GM12873 (cell line): ENCODE data around the gene PLCL1.

Source experiments
- TF ChIP-seq, protein P1 (sequence below): IDR thresholded peaks from 2 replicates; pipeline ENCODE4 v1.5.1; 2012; ENCODE audit warnings: low read depth, mild to moderate bottlenecking, moderate library complexity, low read length, control low read depth; ENCODE audit not compliant: insufficient read depth; ENCODE audit errors: missing control alignments

Gene PLCL1

DNA sequence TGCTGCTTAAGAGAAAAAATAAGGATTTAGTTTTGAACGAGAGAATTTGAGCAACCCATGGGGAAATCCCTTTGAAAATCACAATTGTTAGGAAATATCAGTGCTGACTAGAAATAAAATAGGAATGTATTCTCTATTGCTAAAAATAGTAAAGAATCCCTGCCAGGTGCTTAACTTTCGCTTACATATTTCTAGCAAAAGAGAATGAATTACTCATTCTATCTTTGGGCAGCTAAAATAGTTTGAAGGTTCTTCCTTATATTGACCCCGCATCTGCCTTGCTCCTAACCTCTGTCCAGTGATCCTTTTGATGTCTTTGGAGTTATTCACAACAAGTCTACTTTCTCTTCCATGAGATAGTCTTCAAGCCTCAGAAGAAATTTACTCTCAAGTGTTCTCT lies 103.8 kb downstream of the PLCL1 start:
- TF ChIP-seq, protein P1, sequence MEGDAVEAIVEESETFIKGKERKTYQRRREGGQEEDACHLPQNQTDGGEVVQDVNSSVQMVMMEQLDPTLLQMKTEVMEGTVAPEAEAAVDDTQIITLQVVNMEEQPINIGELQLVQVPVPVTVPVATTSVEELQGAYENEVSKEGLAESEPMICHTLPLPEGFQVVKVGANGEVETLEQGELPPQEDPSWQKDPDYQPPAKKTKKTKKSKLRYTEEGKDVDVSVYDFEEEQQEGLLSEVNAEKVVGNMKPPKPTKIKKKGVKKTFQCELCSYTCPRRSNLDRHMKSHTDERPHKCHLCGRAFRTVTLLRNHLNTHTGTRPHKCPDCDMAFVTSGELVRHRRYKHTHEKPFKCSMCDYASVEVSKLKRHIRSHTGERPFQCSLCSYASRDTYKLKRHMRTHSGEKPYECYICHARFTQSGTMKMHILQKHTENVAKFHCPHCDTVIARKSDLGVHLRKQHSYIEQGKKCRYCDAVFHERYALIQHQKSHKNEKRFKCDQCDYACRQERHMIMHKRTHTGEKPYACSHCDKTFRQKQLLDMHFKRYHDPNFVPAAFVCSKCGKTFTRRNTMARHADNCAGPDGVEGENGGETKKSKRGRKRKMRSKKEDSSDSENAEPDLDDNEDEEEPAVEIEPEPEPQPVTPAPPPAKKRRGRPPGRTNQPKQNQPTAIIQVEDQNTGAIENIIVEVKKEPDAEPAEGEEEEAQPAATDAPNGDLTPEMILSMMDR = no peak

DNA sequence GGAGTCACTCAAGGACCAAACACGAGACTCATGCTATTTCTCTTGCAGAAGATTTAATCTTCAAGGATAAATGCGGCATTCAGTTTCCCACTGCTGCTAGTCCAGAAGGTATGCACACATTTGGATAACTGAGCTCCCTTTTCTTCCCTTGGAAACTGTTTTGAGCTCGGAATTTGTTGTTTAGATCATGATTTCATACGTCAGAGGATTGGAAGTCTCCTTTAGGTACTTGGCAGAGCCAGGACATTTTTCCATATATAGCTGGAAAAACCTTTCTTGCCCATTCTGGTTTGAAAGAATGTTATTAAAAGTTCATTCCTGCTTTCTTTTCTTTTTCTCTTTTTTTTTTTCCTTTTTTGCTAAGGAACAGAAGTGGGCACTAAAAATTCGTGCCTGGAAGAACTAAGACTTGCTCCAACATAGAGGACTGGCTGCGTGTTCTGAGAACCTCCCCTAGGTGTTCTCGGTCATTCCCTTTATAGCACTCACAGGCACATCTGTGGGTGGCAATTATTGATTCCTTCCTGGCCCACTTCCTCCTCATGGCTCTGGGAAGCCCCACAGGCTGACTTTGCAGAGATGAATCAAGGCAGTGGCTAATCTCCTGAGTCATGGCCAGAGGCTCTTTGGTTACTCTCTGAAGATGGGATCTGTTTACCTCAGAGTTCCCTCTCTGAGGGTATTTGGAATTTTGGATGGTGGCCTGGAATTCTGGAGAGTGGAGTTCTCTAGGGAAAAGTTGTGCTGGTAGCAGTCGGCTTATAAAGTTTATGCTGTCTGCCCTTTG lies 104.8 kb downstream of the PLCL1 start:
- TF ChIP-seq, protein P1 = no peak

DNA sequence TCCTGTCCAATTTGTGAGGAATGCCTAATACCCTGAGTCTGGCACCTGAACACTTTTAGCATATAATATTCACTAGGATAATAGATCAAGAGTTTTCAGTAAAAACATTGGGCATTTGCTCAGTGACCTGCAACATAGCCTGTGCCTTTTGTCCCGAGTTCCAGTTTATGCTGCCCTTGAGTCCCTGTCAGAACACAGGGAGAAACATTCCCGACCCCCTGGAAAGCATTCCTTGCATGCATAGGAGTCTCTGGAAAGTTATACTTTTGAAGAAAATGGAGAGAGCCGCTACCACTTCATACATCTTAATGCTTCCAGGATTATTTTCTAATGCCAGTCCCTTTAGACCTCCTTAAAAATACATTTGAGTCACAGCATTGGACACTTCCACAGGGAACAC lies 107.3 kb downstream of the PLCL1 start:
- TF ChIP-seq, protein P1 = no peak

DNA sequence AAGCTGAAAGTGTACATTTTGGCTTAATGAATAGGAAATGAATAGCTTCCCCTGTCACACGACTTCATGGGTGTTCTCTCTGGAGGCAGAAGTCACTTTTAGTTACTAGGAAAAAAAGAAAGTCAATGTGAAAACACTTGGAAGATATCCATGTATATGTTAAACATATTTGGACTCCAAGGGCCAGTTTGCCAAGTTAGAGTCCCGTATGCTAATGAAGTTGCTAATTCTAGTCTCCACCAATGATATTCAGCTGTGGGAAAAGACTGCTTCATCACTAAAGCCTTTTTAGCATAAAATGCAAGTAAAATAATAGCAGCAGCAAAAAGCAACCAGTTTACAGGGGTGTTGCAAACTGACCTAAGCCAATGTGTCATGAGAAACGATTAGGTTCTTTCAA lies 108.7 kb downstream of the PLCL1 start:
- TF ChIP-seq, protein P1 = no peak

DNA sequence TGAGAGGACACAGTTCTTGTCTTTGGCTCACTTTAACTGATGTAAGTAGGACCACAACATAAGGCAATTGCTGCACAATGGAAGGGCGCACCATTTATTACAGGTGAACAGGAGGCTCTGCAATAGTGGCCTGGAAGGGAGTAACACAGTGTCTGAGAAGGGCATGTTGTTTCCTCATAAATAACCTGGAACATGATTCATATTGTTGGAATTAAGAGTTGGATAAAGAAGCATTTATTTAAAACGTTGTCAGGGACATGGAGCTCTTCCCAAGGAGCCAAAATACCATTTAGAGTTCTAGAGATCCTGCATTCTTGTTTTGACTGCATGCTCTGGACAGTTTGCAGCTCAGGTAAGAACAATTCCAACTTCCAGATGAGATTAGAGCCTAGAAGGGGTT lies 110.4 kb downstream of the PLCL1 start:
- TF ChIP-seq, protein P1 = no peak

DNA sequence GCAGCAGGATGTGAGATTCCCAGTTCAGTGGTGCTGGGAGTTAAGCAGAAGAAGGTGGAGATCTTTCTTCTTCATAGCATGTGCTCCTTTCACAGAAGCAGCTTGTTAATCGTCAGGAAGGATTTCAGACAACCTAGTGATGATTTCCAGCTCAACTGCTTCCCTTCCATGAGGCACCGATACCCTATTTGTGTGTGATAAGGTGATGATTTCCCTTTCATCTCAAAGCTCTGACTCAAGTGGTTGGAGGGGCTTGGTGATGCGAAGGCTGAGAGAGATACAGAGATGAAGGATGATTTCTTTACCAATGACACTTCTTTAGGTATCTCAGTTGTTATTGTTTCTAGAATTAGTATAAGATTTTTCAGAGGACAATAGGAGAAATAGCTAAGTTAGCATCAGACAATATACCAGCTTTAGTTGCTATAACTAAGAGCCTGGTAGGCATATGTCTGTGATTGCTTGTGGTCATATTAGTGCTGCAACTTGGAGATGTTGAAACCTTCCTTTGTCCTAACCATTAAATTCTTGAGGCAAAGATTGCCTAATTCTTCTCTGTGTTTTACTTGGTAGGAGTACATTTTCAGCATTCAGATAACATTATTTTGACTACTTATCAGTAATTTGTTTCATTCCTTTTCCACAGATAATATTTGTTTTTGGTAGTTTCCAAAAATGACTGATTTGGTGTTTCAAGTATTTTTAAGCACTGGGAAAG lies 111.3 kb downstream of the PLCL1 start:
- TF ChIP-seq, protein P1 = no peak

DNA sequence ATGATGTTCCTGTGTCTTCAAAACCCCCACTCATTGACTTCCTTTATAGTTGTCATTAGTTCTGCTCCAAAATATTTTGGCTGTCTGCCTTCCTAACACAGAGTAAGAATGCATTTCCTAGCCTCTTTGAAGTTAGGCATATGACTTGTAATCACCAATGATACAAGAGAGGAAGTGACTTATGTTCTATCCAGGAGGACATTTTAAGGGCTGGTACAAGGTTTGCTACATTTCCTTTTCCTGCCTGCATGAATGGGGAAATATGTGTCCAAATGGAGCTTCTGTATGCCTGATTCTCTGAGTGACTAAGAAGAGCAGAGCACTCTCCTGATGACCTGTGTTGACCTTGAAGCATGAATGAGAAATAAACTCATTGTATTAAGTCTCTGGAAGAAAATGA lies 115.1 kb downstream of the PLCL1 start:
- TF ChIP-seq, protein P1 = no peak
